ENCODE measurements around the gene TSPAN17.

TSPAN17 gene

GRCh38 chr5:176659860-176660461 is 12.7 kb downstream of the TSPAN17 start:
- no peak for DNase-seq (ENCODE audit: low read depth, low spot score)

DNA sequence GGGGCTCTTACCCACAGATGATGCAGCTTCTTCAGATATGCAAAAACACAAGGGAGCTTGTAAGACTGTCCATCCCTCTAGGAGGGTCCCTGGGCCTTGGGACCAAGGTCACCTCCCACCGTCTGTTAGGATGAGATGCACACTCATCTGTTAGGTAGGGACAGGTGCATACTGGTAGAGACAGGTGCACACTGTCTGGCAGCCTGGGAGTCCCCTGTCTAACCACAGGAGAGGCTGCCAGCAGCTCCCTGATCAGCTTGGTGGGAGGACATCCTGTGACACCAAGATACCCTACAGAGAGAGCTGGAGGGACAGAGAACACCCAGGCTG is 13.2 kb downstream of the TSPAN17 start:
- DNase-seq (ENCODE audit: low read depth, low spot score) = no peak

DNA sequence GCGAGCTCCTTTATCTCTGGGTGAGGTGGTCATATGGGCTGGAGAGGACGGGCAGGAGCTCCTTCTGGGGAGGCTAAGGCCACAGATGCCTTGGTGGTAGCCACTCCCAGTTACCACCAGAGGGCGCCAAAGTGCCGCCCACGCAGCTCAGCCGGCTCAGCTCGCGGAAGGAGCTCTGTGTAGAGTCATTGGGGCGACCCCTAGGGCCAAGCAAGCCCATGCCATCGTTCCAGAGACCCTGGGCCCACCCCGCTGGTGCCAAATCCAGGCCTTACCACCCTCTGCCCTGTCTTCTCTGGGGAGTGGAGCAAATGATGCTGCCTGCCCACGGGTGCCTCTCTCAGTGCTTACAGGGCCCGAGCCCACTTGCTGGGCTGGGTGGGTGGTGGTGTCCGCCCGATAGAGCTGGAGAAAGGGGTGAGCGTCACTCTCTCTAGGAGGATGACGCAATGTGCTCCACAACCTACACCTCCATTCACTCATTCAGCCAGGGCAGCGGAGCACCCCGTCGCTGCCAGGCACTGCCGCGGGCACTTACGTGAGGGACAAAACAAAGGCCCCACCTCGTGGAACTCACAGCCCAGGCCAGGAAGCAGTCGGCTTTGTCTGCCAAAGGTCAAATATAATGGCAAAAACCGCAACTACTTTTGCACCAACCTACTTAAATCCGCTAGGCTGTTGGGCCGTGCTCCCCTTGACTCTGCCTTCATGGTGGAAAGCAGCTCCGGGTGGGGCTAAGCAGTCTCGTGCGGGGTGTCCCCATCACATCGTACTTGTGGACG is 13.8 kb downstream of the TSPAN17 start:
- DNase-seq (ENCODE audit: low read depth, low spot score) = peak; percentile 92

GRCh38 chr5:176661676-176662075 is 14.4 kb downstream of the TSPAN17 start:
- DNase-seq (ENCODE audit: low read depth, low spot score) = no peak

DNA sequence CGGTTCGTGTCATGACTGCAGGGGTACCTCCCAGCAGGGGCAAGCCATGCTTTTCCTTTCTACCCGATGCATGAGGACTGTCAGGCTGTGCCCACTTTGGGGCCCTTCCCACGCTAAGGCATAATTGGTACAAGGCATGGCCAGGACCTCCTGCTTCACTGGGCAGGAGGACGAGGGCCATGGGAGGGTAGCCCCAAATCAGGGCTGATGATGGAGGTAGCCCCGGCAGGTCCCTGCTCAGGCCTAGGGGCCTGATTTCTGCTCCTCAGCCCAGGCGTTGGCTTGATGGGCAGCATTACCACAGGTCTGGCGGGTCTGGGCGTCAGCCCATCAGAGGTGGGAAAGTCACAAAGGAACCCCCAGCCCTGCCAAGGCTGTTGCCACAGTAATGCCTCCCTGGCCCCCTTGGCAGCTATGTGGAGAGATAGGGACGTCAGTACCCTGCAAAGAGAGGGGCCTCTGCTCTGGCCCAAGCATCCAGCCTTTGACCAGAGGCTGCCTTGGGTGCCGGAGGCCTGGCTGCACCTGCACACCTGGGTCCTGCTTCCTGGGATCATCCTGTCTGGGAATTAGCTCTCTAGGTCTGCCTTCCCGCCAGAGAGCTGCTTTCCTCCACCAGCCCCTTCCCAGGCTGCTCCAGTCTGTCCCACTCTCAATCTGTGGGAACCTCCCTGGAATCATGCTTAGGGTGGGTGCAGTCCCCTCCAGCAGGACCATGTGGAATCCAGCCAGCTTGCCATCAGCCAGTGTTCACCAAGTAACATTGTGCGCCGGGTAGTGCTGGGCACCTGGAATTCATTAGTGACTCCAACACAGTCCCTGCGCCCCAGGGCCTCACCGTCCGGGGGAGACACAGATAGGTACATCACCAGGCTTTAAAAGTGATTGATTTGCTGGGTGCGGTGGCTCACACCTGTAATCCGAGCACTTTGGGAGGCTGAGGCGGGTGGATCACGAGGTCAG is 15.4 kb downstream of the TSPAN17 start:
- DNase-seq (ENCODE audit: low read depth, low spot score) = no peak

GRCh38 chr5:176663566-176663965 is 16.3 kb downstream of the TSPAN17 start:
- DNase-seq (ENCODE audit: low read depth, low spot score) = no peak

GRCh38 chr5:176664479-176664878 is 17.2 kb downstream of the TSPAN17 start:
- DNase-seq (ENCODE audit: low read depth, low spot score) = no peak

DNA sequence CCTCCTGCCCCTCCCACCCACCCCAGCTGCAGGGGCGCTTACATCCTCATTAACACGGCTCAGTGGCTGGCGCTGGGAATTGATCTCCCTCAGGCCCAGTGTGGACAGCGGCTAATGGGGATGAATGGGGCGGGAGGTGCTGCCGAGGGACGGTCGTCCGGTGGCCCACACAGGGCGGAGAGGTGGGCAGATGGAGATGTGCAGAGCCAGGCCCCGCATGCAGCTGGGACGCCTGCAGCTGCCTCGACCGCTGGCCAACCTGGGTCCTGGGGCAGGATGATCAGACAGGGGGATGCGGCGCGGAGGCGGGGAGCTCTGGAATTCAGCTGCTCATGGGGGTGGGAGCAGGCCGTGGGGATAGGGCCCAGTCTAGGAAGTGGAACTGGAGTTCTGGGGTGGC is 17.6 kb downstream of the TSPAN17 start:
- no peak for DNase-seq (ENCODE audit: low read depth, low spot score)

- no peak for DNase-seq (ENCODE audit: low read depth, low spot score)
These were observed 18.2 kb downstream of the TSPAN17 start for GRCh38 chr5:176665517-176665916.

- no peak for DNase-seq (ENCODE audit: low read depth, low spot score)
These were observed 20.4 kb downstream of the TSPAN17 start for GRCh38 chr5:176667637-176668036.

- DNase-seq (ENCODE audit: low read depth, low spot score) = no peak
These were observed 23.2 kb downstream of the TSPAN17 start for GRCh38 chr5:176670449-176670848.

GRCh38 chr5:176671399-176671798 is 24.1 kb downstream of the TSPAN17 start:
- no peak for DNase-seq (ENCODE audit: low read depth, low spot score)

DNA sequence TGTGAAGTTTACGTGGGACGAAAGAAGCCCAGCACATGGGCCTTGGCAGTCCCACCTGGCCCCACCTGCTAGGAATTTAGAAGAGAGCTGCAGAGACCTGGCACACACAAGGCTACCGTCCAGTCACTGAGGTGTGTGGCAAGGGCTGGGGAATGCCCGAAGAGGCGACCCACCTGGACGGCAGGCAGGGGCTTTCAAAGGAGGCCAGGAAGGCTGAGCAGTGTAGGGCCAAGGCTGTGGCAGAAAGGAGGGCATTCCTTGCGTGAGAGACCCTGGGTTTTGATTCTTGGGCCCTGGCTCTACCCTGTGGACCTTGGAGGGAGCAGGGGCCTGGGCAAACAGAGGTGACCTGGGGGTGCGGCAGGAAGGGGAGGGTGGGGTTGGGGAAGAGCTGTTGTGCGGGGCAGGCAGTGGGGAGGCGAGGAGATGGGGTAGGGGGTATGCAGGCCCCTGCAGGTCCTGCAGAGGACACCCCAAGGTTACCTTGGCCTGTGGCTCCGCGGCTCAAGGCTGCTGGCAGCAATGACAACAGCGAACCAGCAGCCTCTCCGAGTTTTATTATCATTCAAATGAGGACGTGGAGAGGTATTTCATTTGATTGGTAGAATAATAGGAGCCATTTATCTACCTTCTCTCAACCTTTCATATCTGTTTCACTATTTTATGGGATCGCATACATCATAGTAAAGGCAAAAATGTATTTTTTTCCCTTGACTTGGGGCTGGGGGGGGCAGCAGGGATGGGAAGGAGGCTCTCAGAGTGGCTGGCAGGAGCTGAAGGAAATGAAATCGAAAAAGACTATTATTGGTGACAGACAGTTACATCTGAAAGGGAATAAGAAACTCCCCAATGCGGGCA is 24.8 kb downstream of the TSPAN17 start:
- DNase-seq (ENCODE audit: low read depth, low spot score) = no peak

DNA sequence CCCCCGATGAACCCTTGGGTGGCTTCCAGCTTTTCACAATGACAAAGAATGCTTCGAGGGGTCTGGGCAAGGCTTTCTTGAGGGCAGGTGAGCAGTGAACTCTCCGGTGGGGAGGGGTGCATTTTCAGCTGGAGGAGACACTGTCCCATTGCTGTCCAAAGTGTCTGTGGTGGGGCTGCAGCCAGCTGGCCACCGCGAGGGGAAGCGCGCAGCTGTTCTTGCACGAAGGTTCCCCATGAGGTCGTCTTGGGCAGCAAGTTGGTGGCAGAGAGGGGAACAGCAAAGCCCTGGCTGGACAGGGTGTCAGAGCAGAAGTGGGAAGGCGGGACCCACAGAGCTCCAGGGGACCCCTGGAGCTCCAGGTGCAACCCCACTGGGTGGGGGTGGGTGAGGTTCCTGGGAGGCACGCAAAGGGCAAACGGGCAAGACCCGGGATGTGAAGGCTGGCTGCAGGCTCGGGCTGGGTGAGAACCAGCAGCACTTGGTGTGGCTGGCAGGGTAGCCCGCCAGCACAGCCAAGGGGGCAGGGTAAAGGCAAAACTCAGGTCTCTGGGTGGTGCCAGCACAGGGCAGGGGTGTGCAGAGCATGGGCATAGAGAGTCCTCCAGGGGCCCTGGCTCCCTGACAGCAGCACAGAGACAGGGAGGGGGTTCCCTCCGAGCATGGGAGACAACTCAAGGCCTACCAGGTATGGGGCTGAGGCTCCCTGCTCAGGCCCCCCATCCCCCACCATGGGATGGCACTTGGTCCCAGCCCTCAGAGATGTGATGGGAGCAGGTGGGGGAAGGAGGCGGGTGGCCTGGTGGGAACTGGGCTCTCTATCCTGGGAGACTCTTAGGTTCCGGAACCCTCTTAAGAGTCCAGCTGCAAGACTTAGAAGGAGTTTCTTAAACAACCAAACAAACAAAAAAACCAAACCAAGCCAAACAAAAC is 26.6 kb downstream of the TSPAN17 start:
- DNase-seq (ENCODE audit: low read depth, low spot score) = no peak

DNA sequence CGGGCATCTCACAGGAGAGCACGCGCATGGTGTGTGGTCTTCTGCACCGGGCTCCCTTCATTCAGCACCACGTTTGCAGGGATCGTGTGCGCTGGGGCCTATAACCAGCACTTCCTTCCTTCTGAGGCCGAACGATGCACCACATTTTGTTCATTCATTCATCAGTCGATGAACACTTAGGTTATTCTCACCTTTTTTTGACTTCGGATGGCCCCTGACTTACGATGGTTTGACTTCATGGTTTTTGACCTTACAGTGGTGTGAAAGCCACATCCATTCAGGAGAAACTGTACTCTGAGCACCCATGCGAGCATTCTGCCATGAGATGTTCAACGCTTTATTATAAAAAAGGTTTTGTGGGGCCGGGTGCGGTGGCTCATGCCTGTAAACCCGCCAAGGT is 27.5 kb downstream of the TSPAN17 start:
- no peak for DNase-seq (ENCODE audit: low read depth, low spot score)

DNA sequence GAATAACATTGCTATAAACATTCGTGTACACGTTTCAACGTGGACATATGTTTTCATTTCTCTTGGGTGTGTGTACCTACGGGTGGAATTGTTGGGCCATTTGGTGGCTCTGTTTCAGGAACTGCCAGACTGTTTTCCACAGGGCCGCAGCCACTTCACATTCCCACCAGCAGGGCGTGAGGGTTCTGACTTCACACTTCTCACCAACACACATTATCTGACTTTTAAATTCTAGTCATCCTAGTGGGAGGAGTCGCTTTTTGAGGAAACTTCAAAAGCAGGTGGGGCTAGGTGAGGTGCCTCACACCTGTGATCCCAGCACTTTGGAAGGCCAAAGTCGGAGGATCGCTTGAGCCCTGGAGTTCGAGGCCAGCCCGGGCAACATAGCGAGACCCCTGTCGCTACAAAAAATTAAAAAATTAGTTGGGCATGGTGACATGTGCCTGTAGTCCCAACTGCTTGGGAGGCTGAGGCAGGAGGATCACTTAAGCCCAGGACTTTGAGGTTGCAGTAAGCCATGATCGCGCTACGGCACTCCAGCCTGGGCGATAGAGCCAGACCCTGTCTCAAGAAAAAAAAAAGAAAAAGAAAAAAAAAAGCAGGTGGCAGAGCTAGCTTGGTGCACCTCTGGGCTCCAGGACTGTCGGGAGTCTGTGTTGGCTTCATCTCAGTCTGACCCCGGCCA is 28.5 kb downstream of the TSPAN17 start:
- peak; percentile 86 for DNase-seq (ENCODE audit: low read depth, low spot score)

DNA sequence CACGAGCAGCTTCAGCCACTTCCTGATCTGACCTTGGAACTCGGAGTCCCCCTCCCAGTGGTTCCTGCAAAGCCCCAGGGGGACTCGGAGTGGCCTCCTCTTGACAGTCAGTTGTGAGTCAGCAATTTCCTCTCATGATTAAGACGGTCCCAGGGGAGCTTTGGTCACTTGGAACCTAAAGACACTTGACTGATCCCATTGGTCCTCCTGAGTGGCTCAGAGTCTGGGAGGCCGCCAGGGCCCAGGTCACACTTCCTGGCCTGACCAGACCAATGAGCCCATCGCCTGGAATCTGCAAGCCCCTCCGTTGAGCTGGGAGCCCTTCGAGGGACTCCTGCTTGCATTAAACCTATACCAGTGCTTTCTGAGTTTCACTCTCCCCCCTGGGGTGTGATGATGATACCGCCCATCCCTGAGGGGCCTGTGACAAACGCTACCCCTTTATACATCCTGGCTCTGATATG is 29.1 kb downstream of the TSPAN17 start:
- peak; percentile 60 for DNase-seq (ENCODE audit: low read depth, low spot score)

- no peak for DNase-seq (ENCODE audit: low read depth, low spot score)
These were observed 30.1 kb downstream of the TSPAN17 start for GRCh38 chr5:176677209-176677939.

DNA sequence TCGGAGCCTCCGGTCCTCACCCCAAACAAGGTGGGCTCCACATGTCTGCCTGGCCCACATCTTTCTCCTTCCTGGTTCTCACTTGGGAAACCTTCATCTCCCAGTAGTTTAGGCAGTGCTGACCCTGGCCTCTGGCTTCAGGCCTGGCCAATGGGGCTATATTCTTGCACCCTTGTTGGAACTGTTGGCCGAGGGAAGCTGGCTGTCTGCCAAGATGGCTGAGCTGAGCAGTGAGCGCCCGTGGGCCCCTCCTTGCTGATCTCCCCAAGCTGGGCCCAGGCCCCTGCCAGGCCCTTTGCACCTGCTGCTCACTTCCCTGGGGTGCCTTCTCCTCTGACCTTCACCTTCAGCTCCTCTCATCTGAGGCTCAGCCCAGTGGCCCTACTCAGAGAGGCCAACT is 31.3 kb downstream of the TSPAN17 start:
- no peak for DNase-seq (ENCODE audit: low read depth, low spot score)

All from ELF-1 (cell line).